Stimulated activated CD4-positive, alpha-beta T cell treated with anti-CD3 and anti-CD28 coated beads, Interleukin-4, amount 100 ng/mL, for 48 hours (primary cell): ENCODE results near the gene ATP6V1F.

Source experiments
- DNase-seq, 2 donors: peaks; one replicate each; pipeline ENCODE4 v3.0.0-alpha.2; 2020; ENCODE audit warnings: low read depth in 2 of 2

Gene ATP6V1F

DNA sequence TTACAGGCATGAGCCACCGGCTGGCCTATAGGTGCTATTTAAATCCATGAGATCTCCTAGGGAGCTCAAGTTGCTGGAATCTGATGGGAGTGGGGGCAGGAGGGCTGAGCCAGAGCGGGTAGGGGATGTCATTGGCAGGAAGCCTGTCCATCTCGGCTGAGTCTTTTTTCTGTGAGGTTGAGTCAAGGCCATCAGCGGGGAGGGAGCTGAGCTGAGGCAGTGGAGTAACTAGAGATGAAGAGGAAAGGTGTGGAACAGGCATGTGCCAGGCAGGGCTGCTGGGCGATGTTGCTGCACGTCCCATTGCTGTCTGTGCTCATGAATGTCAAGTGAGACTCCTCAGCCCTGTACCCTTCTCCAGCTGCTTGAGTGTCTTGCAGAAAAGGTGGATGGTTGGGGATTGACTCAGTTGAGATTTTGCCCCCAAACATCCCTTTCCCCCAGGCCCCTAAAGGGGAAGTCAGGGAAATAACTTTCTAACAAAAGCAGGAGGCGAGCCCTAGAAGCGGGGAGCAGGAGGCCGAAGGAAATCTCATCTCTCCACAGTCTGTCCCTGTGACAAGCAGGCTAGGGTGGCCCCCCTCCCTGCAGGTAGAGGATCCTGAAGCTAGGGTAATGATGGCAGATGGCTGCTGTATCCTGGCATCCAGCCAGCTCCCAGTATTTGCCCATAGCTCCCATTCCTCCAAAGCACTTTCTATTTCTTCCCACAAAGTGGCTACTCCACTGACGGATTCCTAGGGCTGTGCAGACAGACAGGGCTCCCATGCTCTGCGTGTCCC is 5.4 kb downstream of the ATP6V1F start:
- no peak for DNase-seq

DNA sequence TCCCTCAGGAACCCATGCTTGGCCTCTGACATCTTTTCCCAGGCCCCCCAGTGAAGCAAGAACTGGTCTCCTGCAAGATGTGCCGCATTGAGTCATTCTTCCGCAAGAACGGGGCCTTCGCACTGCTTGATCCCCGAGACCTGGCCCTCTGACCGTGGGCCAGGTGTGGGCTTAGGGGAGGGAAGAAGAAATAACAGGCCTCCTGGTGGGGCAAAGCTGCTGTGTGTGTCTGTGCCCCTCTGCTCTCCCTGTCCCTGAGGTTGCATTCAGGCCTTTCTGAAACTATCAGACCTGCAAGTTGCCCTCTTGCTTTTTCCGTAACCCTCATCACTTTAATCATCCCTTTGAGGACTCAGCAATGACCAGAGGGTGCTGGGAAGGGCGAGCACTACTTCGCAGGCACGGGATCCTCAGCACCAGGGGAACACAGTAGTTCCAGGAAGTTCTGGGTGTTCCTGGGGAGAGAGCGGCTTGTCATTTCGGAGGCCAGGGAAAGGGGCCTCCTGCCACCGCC is 6.0 kb downstream of the ATP6V1F start:
- DNase-seq = no peak

DNA sequence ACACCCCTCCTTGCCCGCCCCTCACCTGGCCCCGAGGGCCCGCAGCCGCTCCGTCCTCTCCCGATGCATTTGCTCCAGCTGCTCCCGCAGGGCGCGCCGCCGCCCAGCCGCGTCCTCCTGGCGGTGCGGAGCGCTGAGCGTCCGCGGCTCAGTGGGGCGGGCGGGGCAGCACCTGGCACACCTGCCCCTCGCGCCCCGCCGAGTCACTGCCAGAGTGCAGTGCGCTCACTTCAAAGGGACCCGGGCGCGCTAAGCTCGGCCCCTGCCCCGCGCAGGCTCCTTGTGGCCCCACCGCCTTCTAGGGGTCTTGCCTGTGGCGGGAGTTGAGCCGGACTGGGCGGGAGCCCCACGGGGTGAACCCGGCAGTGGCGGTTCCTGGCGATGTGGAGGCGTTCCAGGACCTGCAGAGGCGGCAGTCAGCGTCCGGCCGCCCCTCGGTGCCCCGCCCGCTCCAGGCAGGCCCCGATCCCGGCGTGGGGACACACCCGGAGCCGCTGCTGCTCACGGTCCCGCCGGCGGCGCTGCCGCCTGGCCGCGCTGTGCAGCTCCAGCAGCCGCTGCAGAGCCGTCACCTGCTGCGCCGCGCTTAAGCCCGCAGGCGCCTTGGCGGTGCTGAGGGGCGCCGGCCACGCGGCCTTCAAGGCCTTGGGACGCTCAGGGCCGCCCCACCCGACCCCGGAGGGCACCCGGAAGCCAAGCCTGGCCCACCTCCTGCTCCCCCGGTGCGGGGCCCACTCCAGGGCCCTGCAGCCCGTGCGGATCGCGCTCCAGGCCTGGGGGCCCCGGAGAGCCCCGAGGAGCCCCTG is 6.7 kb downstream of the ATP6V1F start:
- peak in 1 of 2 donors; percentile 32 for DNase-seq

DNA sequence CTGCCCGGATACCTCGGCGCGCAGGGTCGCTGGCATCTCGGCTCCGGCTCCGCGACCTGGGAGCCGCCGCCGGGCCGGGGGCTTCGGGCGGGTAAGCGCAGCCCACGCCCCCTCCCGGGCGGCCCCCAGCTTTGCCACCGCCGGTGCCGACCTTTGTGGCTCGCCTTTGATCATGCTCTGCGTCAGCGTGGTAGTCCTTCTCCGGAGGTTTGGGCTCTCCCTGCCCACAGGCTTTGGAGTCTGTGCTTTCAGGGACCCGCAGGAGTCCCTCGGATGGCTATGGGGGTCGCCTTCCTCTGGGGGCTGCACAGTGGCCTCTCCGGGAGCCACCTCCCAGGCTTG is 7.3 kb downstream of the ATP6V1F start:
- DNase-seq = no peak

DNA sequence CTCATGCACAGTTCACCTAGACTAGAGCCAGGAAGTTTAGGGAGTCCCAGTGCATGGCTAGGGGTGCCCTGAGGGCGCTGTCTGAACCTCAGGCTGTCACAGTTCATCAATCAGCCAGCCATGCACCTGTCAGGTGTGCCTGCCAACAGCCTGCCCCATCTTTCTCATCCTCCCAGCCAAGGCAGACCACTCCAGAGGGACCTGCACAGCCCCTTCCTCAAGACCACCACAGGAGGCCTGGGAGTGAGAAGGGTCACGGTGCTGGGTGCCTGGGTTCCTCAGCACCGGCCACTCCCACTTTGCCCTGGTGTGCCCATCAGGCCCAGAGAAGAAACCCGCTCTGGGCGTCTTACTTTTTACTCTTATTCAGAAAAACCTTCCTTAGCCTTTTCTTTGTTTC is 8.4 kb downstream of the ATP6V1F start:
- no peak for DNase-seq

DNA sequence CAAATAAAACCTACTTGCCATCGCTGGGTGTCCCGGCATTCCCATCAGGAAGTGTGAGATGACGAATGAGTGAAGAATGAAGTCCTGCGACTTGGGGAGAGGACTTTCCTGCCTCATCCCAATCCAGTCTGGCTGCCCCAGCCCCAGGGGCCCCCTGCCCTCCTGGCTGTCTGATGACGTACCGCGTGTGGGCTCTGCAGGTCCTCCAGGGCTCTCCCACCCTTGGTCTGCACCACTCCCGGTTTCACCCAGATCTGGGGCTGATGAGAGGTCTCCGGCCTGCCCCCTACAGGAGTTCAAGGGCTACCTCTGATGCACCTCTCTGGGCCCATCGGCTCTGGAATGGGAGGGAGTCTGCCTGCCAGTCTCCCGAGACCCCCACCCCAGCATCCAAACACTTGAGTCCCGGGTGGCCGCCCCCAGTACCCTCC is 9.8 kb downstream of the ATP6V1F start:
- no peak for DNase-seq

DNA sequence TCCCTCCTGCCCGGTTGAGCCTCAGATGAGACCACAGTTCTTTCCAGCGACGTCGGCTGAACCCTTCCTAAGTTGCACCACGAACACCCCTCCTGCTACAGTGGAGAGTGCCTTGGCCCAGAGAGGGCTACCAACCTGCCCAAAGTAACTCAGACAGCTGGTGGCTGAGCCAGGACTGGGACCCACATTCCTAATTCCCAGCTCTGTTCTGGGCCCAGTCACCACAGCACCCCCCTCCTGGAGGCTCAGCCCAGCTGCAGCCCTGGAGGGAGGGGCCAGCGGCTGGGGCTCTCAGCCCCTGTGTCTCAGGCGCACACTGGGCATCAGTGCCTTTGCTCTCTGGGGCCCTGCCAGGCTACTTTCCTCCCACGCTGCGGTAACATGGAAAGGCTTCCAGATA is 10.6 kb downstream of the ATP6V1F start:
- DNase-seq = no peak

DNA sequence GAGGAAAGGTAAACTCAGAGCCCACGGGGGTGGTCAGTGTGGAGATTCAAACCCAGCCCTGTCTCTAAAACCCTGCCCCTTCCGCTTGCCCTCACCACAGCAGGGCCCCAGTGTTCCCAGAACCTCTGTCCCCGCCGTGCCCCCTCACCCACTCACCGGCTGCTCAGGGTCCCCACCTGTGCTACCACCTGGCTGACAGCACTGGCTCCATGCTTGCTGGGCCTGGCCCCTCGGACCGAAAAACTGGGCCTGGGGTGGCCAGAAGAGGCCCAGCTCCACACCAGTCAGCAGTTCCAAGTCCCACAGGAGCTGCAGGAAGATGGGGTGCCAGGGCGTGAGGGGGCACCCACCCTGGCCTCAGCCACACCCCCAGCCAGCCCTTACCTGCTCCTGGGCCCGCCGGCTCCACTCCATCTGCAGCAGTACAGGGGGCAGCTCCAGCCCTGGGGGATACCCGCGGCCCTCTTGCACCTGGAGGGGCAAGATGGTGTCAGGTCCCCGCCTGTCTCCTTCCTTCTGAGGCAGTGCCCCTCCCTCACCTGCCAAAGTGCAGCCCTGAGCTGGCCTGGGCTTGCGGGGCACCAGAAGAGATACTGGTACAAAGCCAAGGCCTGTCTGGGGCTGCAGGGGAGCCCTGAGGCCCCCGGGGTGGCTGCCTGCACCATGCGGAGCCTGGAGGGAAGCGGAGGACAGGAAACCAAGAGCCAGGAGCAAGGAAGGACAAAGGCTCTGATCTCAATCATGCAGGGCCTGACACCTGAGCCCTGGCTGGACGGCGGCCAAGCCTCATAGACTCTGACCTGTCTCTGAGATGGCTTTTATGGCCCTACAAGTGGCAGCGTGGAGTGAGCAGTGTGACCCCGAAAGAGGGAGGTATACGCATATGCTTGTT is 11.7 kb downstream of the ATP6V1F start:
- DNase-seq = no peak

DNA sequence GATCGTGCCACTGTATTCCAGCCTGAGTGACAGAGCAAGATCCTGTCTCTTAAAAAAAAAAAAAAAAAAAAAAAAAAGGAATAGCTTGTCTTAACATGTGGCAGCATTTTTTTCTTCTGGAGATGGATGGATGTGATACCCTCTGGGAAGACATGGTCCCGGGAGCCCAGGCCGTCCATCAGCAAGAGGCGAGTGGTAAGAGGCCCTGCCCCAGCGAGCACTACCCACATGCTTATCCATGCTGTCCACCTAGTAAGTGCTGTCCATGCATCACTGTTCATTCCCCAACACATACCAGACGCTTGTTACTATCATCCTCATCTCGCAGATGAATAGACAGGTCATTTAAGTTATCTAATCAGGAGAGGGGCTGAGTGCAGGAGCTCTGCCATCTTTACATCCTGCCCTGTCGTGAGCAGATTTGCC is 12.9 kb downstream of the ATP6V1F start:
- DNase-seq = no peak

DNA sequence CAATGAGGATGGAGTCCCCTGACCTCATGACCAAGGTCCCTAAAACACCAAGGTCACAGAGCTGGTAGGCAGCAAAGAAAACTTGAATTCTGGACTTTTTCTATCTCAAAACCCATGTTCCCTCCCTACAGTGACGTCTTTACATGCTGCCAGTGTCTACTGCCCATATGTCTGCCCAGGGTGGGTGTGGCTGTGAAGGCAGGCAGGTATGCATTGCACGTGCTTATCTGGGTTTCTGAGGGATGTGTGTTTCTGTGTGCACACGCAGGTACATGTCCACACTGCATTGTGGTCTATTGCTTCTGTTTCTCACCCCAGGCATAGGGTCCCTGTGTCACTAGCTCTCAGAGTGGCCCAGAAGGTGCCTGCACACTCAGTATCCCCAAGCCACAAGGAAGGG is 13.5 kb downstream of the ATP6V1F start:
- DNase-seq = no peak

DNA sequence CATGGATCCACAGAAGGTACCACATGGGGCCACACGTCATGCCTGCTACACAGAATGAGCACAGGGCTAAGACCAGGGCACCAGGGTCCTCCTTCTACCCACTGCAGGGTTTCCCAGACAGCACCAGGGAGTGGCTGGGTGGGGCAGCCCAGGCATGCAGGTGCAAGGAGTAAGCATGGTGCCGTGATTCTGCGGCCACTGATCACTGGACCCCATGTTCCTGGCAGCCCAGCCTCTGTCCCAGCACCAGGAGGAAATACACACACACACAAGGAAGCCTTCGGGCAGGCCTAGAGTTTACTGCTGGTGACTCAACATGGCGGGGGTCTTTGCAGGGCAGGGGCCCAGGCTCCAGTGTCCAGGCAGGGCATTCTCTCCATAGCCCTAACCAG is 13.9 kb downstream of the ATP6V1F start:
- no peak for DNase-seq

DNA sequence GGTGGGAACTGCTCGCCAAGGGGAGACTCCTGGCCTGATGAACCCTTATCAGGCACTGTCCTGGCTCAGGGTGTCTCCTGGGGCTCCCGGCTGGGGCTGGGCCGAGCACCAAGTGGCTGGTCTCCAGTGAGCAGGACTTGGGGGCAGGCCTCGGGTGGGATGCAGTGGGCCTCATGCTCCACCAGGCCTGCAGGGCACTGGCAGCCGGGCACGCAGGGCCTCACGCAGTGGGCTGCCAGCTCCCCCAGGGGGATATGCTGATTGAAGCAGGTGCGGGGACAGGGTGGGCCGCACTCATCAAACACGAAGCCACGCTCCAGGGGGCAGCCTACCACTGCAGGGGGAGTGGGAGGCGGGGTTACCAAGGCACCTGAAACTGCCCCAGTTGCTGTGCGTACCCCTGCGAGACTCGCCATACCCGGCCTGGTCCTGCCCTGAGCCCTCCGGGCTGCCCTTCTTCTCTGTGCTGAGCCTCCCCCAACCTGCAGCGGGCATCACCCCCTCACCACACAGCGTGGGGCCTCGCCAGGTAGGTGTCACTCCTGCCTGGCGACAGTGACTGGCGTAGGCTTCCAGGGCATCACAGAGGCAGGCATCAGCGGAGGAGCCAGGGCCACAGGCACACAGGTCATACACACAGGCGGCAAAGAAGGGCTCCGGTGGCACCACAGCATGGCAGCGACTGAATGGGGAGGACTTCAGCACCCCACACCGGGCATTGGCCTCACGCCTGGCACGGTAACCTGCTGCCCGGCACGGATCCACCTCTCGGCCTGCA is 14.5 kb downstream of the ATP6V1F start:
- no peak for DNase-seq

DNA sequence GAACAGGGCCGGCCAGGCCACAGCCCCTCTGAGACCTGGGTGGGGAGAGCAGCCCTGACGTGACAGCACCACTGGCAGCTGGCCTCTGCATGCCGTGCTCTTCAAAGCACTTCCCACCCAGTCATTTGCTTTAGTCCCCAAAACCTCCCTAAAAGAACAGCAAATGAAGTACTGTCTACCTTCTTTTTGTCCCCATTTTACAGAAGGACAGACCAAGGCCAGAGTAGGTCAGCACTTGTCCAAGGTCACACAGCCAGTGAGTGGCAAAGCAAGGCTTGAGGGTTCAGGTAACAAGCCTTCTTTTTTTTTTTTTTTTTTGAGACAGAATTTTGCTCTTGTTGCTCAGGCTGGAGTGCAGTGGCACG is 15.1 kb downstream of the ATP6V1F start:
- DNase-seq = no peak

DNA sequence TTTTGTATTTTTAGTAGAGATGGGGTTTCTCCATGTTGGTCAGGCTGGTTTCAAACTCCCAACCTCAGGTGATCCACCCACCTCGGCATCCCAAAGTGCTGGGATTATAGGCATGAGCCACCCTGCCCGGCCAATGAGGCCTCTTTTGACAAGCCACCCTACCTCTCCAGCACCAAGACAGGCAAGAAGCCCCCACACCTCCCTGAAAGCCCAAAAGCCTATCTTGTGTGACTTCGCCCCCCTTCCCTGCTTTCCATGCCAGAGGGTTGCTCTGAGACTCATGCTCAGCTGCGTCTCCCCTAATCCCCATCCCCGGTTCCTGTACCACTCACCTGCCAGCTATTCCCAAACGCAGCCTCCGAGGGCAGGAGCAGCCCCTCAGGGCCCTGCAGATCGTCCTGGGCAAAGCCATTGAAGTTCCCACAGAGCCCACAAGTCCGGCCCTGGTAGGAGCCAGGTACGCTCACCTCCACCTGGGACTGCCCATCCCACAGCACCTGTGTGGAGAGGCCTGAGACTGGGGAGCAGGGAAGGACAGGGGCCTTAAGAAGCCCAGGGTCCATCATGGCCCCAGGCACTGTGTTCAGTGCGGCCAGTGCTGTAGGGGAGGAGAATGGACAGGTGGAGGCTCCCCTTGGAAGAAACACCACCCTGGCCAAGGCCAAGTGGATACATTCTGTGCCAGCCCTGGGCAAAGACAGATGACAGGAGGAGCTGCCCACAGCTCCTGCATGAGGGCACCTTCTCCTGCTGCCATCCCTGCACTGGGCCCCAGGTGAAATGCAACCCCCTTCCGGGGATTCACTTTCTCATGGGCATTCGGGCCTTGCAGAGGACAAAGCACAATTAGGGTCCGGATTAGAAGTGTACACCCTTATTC is 15.8 kb downstream of the ATP6V1F start:
- DNase-seq = no peak

DNA sequence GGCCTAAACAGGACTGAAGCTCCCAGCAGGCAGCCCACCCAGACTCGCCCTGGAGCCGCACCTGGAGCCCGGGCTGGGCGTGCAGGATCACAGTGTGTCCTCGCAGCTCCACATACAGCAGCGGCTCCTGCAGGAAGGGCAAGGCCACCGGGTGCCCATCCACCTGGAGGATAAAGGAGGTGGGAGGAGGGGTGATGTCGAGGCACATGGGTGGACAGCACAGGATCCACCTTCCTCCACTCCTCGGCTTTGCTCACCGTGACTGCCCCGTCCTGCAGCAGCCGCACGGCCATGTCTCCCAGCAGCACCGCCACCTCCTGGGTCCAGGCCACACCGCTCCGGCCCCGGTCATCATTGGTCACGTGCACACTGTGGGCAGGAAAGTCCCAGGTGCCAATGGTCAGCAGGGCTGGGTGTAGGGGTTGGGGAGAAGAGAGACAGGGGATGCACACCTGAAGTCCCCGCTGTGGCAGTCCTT is 16.8 kb downstream of the ATP6V1F start:
- DNase-seq = no peak

DNA sequence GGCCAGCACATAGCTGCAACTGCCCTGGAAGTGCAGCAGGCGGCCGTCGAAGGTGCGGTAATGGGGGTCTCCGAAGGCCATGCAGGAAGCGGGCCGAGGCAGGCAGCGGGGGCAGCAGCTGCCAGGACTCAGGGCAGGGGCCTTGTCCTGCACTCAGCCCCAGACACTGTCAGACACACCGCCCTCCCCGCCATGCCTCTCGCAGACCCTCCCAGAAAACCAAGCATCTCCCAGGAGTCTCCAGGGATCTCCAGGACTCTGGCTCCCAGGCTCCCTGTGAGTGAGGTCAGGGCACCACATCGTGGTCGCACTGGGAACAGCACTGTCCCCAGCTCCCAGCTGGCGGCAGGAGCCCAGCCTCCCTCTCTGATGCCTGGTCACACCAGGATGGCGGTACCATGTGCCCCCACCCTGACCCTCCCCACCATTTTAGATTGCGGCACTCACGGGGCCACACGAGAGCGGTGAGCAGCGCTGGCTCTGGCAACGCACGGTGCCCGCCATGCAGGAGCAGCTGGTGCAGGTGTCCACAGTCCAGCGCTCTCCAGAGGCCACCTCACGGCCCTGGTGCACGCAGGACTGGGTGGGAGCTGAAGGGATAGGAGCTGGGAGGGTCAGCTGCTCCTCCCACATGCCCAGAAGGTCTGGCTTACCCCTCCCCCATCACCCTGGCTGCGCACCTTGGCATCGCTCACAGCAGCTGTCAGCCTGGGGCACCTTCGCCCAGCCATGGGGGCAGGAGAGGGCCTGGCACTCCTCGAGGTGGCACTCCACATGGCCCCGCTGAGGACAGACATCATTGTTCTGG is 17.5 kb downstream of the ATP6V1F start:
- DNase-seq = no peak

DNA sequence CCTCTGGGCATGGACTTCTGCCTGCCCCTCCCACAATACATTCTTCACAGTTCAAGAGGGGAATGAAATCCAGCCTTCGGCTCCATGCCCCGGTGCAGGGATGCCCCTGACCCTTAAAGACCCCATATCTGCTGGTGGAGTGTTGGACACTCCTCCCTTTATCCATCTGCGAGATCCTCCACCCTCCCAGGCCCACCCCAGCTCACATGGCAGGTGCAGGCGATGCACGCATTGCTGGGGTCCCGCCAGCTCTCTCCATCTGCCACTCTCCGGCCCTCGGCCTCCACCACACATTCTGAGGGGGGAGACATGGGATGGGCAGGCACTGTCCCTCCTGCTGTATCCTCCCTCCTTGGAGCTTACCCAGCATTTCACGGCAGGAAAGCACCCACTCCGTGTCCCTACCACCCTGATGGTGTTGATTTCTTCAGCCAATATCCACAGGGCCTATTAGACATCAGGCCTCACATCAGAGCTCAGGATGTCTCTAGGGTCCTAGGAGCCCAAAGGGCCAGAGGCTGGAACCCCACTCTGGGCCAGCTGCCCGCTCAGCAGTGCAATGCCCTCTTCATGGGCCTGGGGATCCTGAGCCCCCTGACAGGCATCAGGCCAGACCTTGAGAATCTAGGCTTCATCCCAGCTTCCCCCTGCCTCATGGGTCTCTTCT is 18.3 kb downstream of the ATP6V1F start:
- DNase-seq = no peak

DNA sequence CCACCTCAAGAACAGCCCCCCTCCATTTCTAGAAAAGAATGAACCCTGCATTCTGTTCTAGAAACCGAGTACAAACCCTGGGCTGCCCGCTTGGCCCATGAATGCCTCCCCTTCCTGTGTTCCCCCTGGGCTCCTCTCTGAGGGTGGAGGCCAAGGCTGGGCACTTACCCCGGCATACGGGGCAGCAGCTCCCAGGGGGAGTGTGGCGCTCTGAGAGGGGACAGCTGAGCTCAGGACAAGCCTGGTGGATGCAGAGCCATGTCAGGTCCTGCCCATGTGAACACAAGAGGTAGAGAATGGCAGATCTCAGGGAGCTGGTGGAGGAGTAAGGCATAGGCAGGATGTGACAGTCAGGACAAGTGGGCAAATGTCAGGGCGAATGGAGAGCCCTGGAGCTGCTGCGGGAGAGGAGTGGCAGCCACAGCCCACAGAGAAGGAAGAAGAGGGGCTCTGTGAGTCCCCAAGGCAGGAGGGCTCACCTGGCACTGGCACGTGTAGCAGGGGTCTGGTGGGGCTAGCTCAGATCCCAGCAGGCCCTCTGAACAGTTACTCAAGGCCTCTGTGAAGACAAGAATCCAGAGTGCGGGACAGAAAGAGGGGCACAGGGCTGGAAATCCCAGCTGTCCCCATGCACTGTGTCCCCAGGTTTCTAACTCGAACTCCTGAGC is 18.9 kb downstream of the ATP6V1F start:
- no peak for DNase-seq
